K562 (cell line): ENCODE data around the gene EML3. TPM values are rescaled to one million over a fixed set of nuclear protein-coding genes. Genes with fewer than 3 reads are reported as not detected.

Experiments
- ARID1B ChIP-seq: fragments of 450-650 bp; IDR thresholded peaks from 2 replicates; pipeline ENCODE4 v1.6.1; 2016; ENCODE audit warnings: antibody characterized with exemption, mild to moderate bottlenecking, inconsistent platforms
- CBX2 ChIP-seq: fragments of 200-600 bp; sonication (generic); IDR thresholded peaks from one replicate; pipeline ENCODE4 v1.6.1; 2012; ENCODE audit warnings: mild to moderate bottlenecking, low read length, inconsistent platforms; ENCODE audit not compliant: insufficient read depth, poor library complexity, severe bottlenecking
- CEBPZ ChIP-seq: fragments of 150-350 bp; IDR thresholded peaks from 2 replicates; pipeline ENCODE4 v1.6.1; 2014; ENCODE audit warnings: low read depth, mild to moderate bottlenecking, low read length, borderline replicate concordance
- GABPB2 ChIP-seq: fragments of 250-450 bp; sonication (Bioruptor Pico); conservative IDR thresholded peaks from 2 replicates; pipeline ENCODE4 v1.5.1; 2021; ENCODE audit warnings: mild to moderate bottlenecking
- GTF2F1 ChIP-seq: IDR thresholded peaks from 2 replicates; pipeline ENCODE4 v1.6.1; 2011; ENCODE audit warnings: low read depth, low read length, improper control_type of control experiment
- MXI1 ChIP-seq: IDR thresholded peaks from 2 replicates; pipeline ENCODE4 v1.6.1; 2011; ENCODE audit warnings: low read depth, mild to moderate bottlenecking, improper control_type of control experiment, low read length
- NKRF ChIP-seq: fragments of 450-650 bp; IDR thresholded peaks from 2 replicates; pipeline ENCODE4 v1.6.1; 2016; ENCODE audit warnings: borderline replicate concordance
- SIX5 ChIP-seq, 2 experiments: IDR thresholded peaks; 2 replicates each; pipeline ENCODE4 v1.6.1; 2011; ENCODE audit warnings: low read length in 2 of 2, borderline replicate concordance in 1 of 2, low read depth in 1 of 2, mild to moderate bottlenecking in 1 of 2, moderate library complexity in 1 of 2; ENCODE audit not compliant: insufficient read depth in 1 of 2
- STAT5B ChIP-seq: fragments of 250-450 bp; sonication (Bioruptor Pico); IDR thresholded peaks from 2 replicates; pipeline ENCODE4 v1.8.0; 2021; ENCODE audit warnings: mild to moderate bottlenecking, inconsistent platforms
- ZBTB12 ChIP-seq: fragments of 250-450 bp; sonication (Bioruptor Pico); IDR thresholded peaks from 2 replicates; pipeline ENCODE4 v1.4.0; 2020
- ZBTB43 ChIP-seq: sonication (generic); formaldehyde crosslinking; IDR thresholded peaks from 2 replicates; pipeline ENCODE4 v1.8.0; 2023; ENCODE audit warnings: mild to moderate bottlenecking, missing genetic modification reagents
- ZNF518B ChIP-seq: fragments of 250-450 bp; sonication (Bioruptor Pico); IDR thresholded peaks from 2 replicates; pipeline ENCODE4 v1.5.0; 2021; ENCODE audit warnings: mild to moderate bottlenecking, moderate library complexity
- polyA plus RNA-seq, 8 experiments: library from polyadenylated mRNA; depleted of rRNA in 4 of 8; stranded (reverse) in 5 of 8; unstranded in 3 of 8; fragments of >200 nt; fragmentation: Nextera tagmentation in 2 of 8; fragmentation: Illumina TruSeq in 1 of 8; extraction: Ambion mirVana in 2 of 8; extraction: Trizol in 1 of 8; gene quantifications; 2 replicates each; pipeline versions ENCODE4 v1.2.1 to v1.2.3, GENCODE V29; 2011 to 2014; ENCODE audit warnings: inconsistent platforms in 1 of 8, missing spikeins in 1 of 8
- total RNA-seq, 7 experiments: library from RNA; depleted of rRNA in 6 of 7; stranded (reverse); fragments of >200 nt in 6 of 7; fragmentation: Illumina TruSeq in 2 of 7; extraction: Trizol in 2 of 7; gene quantifications; 2 replicates each; pipeline versions ENCODE4 v1.2.1 to v1.2.3, GENCODE V29; 2011 to 2021; ENCODE audit warnings: low replicate concordance in 1 of 7

EML3 gene
- total and polyA plus RNA-seq, 9 of the 15 experiments (the other 6 are each of a cell fraction or from before 2014, with no cell fraction given), result 0.32 to 90.5 (median 26.4) TPM

- TF ChIP-seq ZBTB12 (peak; percentile 95), ZNF518B (CRISPR knock-in tag) (no peak), CBX2 (no peak), STAT5B (CRISPR knock-in tag) (no peak), ARID1B (peak; percentile 28; the same call in 1 of the 2 replicates), MXI1 (peak; percentile 70), GABPB2 (CRISPR knock-in tag) (no peak), NKRF (peak; percentile 25; the same call in 1 of the 2 replicates), ZBTB43 (0 out of 2 replicates have a peak, but pooled peaks have one; percentile 33), CEBPZ (no peak), SIX5 (IDR thresholded peaks at IDR 0.05; ENCODE audit: borderline replicate concordance in 1 of 2, insufficient read depth in 1 of 2, low read depth in 1 of 2, low read length in 2 of 2) (peak; percentile 50; a peak in 3 of 4 replicates), GTF2F1 (peak; percentile 84; the same call in 1 of the 2 replicates)
These were observed 21.0 kb downstream of the EML3 start, which contains the start of gene TUT1 (continued) for GRCh38 chr11:62591448-62592145.
